Fibroblast of gingiva (primary cell): ENCODE results near the gene EPB41L4A.

Source experiments
- DNase-seq: peaks from one replicate; pipeline ENCODE4 v3.0.0-alpha.2; 2011; ENCODE audit warnings: low read depth

The EPB41L4A gene

GRCh38 chr5:112310746-112311145, 108.3 kb downstream of the EPB41L4A start:
- DNase-seq = no peak

GRCh38 chr5:112308608-112309007, 110.5 kb downstream of the EPB41L4A start:
- DNase-seq = peak; percentile 27

DNA sequence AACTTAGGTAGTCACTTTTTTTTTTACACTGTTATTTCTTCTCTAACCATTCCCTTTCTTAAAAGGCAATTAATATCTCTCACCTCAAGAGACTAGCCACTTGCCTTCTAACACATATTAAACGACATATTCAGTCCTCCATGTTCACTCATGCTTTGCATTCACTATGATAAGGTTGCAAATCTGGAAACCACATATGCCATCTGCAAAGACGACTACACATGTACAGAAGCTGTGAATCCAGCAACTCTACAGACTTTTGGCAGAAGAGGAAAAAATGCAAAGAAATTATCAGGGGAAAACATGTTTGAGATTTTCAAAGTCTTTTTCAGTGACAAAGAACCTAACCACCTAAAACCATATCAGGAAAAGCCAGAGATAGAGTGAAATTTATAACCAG, 112.1 kb downstream of the EPB41L4A start:
- no peak for DNase-seq

DNA sequence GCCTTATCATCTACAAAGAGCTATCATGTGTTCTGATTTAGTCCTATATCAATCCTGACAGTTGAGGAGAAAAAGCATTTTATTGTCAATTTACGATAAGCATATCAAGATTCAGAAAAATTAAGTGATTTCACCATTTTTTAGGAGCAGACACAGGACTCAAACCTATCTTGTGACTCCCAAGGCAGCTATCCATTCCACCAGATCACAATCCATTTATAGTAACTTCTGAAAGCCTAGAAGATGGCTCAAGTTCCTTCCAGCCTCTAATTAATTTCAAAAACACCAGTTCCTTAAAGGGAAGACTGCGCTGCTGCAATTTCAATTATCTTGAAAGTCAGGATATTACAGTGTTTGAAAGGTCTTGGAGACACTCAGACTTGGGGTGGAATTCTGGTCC, 114.3 kb downstream of the EPB41L4A start:
- DNase-seq = no peak

- DNase-seq = no peak
These were observed 115.4 kb downstream of the EPB41L4A start for GRCh38 chr5:112303685-112304084.

GRCh38 chr5:112294126-112294525, 125.0 kb downstream of the EPB41L4A start:
- DNase-seq = no peak

GRCh38 chr5:112293587-112293986, 125.5 kb downstream of the EPB41L4A start:
- DNase-seq = no peak

- no peak for DNase-seq
These were observed 128.4 kb downstream of the EPB41L4A start for GRCh38 chr5:112290691-112291090.

GRCh38 chr5:112289465-112289864, 129.6 kb downstream of the EPB41L4A start:
- no peak for DNase-seq

DNA sequence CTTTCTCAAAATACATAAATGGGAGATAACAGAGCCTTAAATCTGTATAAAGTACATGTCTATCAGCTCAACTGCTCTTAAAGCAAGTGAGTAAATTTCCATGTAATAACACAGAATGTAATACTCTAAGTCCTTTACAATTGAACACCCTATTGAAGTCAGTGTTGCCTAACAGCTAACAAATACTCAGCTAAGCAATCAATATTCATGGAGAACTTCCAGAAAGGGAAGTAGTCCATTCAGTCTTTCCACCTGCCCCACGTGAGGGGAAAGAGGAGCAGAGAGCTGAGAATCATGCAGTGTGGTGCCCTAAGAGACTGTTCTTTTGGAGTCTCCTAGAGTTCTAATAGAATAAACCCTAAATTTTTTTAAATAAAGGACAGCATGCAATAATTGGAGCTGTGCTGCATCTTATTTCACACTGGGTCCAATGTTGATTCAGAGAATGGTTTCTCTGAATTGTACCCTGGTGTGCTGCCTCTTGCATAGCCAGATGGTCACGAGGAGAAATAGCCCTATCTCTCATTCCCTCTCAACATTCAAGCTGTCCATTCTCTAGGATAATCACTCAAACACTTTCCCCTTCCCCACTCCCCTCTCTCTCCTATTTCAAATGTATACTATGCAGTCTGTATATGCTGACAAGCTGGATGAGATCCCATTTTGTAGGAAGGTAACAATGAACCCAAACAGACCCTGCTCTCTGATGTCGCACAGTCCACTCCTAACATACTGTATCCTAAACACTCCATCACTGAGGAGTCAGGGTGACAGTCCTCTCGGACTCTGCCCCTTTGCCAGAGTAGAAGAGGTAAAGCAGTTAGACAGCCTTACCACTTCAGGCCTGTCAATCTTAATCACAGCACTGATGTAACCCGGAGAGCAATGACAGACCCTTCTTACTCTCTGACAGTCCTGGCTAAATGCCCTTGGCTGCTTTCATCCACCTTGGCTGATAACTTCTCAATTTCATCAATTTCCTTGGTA, 134.8 kb downstream of the EPB41L4A start:
- DNase-seq = no peak

DNA sequence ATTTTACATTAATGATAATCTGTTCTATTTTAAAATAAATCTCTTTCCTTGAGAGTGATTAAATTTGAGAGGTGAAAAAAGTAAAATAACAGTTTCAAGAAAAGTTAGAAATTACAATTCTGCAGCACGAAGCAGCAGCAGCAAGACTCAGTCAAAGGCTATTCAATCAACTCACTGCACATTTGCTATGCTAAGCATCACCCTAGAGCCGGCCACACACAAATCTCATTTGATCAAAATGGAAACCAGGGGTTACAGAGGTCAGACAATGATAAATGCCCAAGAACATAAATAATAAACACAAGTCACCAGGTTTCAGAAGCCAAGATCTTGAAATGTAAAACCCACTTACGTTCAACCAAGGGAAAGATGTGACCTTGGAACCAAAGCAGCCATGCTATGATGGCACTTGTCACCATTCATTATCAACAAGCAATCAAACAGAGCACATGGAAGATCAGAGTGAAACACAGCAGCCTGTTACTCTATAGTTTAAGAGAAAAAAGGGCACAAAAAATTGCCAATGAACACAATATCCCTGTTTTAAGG, 136.0 kb downstream of the EPB41L4A start:
- no peak for DNase-seq

DNA sequence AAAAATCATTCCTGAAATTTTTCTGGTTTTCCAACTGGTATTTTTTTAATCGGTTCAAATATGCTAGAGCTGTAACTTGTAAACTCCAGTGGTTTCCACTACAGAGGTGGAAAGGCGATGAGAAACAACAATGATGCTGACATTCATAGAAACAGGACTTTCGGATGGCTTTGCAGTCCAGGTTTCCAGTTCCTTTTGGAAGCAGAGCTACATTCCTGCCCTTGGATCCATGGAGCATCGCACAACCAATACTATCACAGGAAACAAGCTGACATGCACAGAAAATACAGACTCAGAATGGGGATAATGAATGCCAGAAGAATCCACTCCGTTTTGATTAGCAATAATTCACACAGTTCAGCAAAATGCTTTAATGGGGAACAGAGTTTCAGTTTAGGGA, 140.0 kb downstream of the EPB41L4A start:
- no peak for DNase-seq

DNA sequence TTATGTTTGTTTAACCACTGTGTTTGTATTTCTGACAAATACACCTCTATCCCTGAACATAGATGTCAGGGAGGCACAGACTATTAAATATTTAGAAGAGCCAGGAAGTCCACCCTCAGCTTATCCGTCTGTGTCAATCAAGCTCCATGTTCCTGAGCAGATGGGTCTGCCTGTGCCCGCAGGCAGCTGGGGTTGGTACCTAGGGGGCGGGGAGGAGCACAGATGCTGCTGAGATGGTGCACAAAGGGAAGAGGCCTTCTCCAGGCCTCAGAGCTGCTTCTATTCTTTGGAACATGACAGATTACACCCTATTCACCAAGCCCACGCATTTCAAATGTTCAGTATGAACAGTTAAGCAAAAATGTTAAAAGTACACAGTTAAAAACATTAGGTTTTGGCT, 142.1 kb downstream of the EPB41L4A start:
- no peak for DNase-seq

DNA sequence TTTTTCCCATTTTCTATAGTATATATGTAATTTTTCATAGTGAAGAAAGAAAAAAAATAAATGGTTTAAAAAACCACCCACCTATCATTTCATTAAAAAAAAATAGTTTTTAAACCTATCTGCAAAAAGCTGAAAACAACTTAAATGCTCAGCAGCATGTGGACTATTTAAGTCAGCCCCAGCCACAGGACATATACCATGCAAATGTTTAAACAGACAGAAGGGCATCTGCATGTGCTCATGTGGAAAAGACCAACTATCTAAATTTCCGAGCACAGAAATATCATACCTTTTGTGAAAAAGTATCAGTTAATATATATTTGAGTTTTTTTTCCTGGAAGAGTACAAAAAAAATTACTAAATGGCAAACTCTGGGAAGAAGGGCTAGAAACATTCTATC, 143.4 kb downstream of the EPB41L4A start:
- DNase-seq = no peak

- DNase-seq = no peak
These were observed 148.5 kb downstream of the EPB41L4A start for GRCh38 chr5:112270299-112271293.

- DNase-seq = no peak
These were observed 151.8 kb downstream of the EPB41L4A start for GRCh38 chr5:112267231-112267630.

DNA sequence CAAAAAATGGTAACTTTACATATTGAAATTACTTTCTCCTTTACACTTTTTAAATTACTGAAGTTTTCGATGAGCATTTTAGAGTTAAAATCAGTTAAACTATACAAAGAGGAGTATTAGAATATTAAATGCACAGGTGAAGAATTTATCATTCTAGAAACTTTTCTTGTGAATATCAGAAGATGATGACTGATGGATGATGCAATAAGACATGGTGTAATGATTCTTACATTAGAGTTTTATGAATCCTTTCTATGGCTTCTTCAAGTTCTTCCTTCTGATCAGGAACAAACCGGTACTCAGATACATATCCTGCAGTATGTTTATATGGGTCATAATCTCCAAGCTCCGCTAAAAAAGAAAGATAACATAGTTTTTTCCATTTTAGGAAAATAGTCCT, 154.4 kb downstream of the EPB41L4A start:
- DNase-seq = no peak

- no peak for DNase-seq
These were observed 154.9 kb downstream of the EPB41L4A start for GRCh38 chr5:112264151-112264550.

GRCh38 chr5:112263469-112263868, 155.6 kb downstream of the EPB41L4A start:
- no peak for DNase-seq

DNA sequence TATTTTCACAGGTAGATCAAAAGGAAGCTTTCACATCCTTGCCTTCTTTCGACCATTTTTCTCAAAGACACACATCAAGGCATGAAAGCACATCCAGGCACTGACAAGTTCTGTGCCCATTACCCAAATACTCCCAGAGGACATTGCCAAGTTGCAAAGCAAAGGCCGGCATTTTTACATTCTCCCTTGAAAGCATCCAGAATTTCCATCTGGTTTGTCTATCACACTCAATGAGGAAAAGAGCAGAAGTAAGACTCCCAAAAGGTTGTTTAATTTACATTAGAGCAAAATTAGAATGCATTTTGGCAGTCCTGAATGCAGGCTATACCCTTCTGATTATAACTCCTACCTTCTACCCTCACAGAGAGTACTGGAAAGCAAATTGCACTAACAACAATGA, 160.5 kb downstream of the EPB41L4A start:
- DNase-seq = no peak

DNA sequence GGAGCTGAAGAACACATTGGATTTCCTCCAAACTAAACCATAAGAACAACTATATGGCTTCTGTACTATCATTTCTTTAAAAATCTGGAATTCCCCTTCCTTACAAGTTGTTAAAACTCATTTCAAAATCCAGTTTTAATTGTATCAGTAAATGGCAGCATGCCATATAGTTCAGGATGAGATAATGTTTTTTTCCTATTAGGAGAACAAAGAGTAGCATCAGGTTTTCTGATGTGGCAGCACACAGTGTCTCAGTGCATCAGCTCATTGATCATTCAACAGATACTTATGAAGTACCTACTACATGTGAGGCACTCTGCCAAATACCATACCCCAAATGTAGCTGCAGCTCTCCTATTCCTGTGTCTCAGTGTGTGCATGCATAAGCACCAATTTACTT, 161.1 kb downstream of the EPB41L4A start:
- DNase-seq = no peak

DNA sequence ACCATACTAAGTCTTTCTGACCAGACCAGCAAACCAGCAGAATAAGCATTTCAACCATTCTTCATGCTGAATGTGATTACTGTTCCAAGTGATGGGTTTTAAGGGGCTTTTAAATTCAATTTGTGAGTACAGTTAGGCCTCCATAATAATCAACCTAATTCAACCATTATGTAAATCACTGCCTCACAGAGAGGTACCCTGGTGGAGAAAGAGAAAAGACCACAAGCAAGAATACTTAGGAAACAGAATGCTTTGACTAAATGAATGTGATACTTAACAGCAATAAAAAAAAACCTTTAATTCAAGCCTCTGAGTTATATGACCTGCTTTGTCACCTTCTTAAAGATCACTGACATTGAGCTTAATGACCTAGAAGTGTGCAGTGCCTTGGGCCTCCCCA, 162.1 kb downstream of the EPB41L4A start:
- DNase-seq = no peak
